Liver (tissue), 9 donors: ENCODE measurements around the gene CCDC63. TPM values are rescaled to one million over a fixed set of nuclear protein-coding genes. Genes with fewer than 3 reads are reported as not detected.

Source experiments
- DNase-seq: peaks from one replicate; pipeline ENCODE4 v3.0.0-alpha.2; 2017; ENCODE audit warnings: low spot score
- H3K27ac ChIP-seq, 2 donors: one replicate each; pipeline ENCODE4 v1.7.0; 2013; ENCODE audit warnings: inconsistent platforms in 2 of 2, low read length in 2 of 2, control low read depth in 1 of 2, low read depth in 1 of 2, mild to moderate bottlenecking in 1 of 2
- H3K27me3 ChIP-seq, 4 donors: one replicate each; pipeline versions ENCODE4 v1.6.1 to v1.7.0; 2013; ENCODE audit warnings: low read length in 3 of 4, inconsistent platforms in 1 of 4, mild to moderate bottlenecking in 1 of 4, moderate library complexity in 1 of 4; ENCODE audit not compliant: control insufficient read depth in 4 of 4, insufficient read depth in 4 of 4
- H3K36me3 ChIP-seq, 4 donors: one replicate each; pipeline versions ENCODE4 v1.6.1 to v1.7.0; 2013; ENCODE audit warnings: low read length in 3 of 4, mild to moderate bottlenecking in 3 of 4, low read depth in 1 of 4, moderate library complexity in 1 of 4; ENCODE audit not compliant: control insufficient read depth in 4 of 4, insufficient read depth in 3 of 4
- H3K4me1 ChIP-seq, 4 donors: one replicate each; pipeline versions ENCODE4 v1.6.1 to v1.7.0; 2013; ENCODE audit warnings: low read length in 3 of 4, mild to moderate bottlenecking in 3 of 4, moderate library complexity in 1 of 4; ENCODE audit not compliant: control insufficient read depth in 4 of 4, insufficient read depth in 4 of 4
- H3K4me3 ChIP-seq, 3 donors: one replicate each; pipeline versions ENCODE4 v1.6.1 to v1.7.0; 2013; ENCODE audit warnings: low read length in 3 of 3, control low read depth in 1 of 3, low read depth in 1 of 3, mild to moderate bottlenecking in 1 of 3
- H3K9ac ChIP-seq, 2 donors: one replicate each; pipeline ENCODE4 v1.7.0; 2013; ENCODE audit warnings: low read length in 2 of 2, mild to moderate bottlenecking in 2 of 2, moderate library complexity in 2 of 2, control low read depth in 1 of 2, low read depth in 1 of 2
- H3K9me3 ChIP-seq, 4 donors: one replicate each; pipeline versions ENCODE4 v1.6.1 to v1.7.0; 2013; ENCODE audit warnings: low read length in 3 of 4; ENCODE audit not compliant: control insufficient read depth in 4 of 4
- ATF3 ChIP-seq: IDR thresholded peaks from 2 replicates; pipeline ENCODE4 v1.6.1; 2016; ENCODE audit warnings: antibody characterized with exemption
- EGR1 ChIP-seq, 2 donors: IDR thresholded peaks; 2 replicates each; pipeline ENCODE4 v1.6.1; 2016 to 2018; ENCODE audit warnings: antibody characterized with exemption in 2 of 2, low read depth in 2 of 2
- FOXA1 ChIP-seq: IDR thresholded peaks from 2 replicates; pipeline ENCODE4 v1.6.1; 2016; ENCODE audit warnings: antibody characterized with exemption
- HNF4G ChIP-seq: IDR thresholded peaks from 2 replicates; pipeline ENCODE4 v1.6.1; 2016; ENCODE audit warnings: antibody characterized with exemption
- NR2F2 ChIP-seq: IDR thresholded peaks from 2 replicates; pipeline ENCODE4 v1.6.1; 2016; ENCODE audit warnings: antibody characterized with exemption
- RAD21 ChIP-seq, 2 donors: IDR thresholded peaks; 2 replicates each; pipeline ENCODE4 v1.6.1; 2016; ENCODE audit warnings: antibody characterized with exemption in 2 of 2, mild to moderate bottlenecking in 2 of 2
- SP1 ChIP-seq: IDR thresholded peaks from 2 replicates; pipeline ENCODE4 v1.6.1; 2018; ENCODE audit warnings: antibody characterized with exemption, mild to moderate bottlenecking
- YY1 ChIP-seq: IDR thresholded peaks from 2 replicates; pipeline ENCODE4 v1.6.1; 2016; ENCODE audit warnings: antibody characterized with exemption, mild to moderate bottlenecking
- WGBS: extraction: QIAGEN DNeasy Blood & Tissue Kit; methylation state at CpG from one replicate; pipeline ENCODE4 v1.1.7; 2013; 5-methylcytosine and 5-hydroxymethylcytosine counted together
- polyA plus RNA-seq, 2 donors: library from polyadenylated mRNA; stranded (reverse) in 1 of 2; unstranded in 1 of 2; fragments of 200-250 nt in 1 of 2; fragments of >200 nt in 1 of 2; fragmentation: Nextera tagmentation in 1 of 2; extraction: Ambion mirVana in 1 of 2; gene quantifications; one replicate each; pipeline versions ENCODE4 v1.2.1 to v1.2.3, GENCODE V29; 2013 to 2015
- total RNA-seq, 2 donors: library from RNA; depleted of rRNA; stranded (reverse); fragments of >200 nt; gene quantifications; one replicate each; pipeline ENCODE4 v1.2.3, GENCODE V29; 2014
- TF ChIP-seq, protein P1 (sequence below): IDR thresholded peaks from 2 replicates; pipeline ENCODE4 v1.6.1; 2016; ENCODE audit warnings: antibody characterized with exemption
- TF ChIP-seq, protein P2 (sequence below): fragments of 150-350 bp; IDR thresholded peaks from 2 replicates; pipeline ENCODE4 v1.5.1; 2017; ENCODE audit warnings: improper control_type of control experiment, low read depth, low read length; ENCODE audit not compliant: missing input control
- donor health status: healthy.
- donor health status: healthy.
- donor health status: healthy.
- donor health status: healthy.
- donor health status: healthy.

Gene CCDC63
- total and polyA plus RNA-seq, 4 donors, result not detected

DNA sequence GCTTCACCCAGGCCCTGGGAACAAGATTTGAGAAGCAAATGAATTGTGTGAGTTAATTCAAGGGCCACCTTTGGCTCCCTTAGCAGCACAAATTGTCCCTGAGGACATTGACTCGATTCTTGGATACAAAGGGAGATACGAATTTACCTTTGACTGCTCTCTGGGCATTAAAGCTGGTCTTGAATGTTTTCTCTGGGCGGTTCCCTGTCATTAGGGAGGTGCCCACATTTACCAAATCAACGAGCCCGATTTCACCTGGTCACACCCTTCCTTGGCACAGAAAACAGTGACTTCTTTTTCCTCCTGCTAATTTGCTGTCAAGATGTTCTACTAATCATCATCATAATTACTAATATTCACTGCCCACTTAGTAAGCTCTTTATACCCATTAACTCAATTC, 27.1 kb upstream of the CCDC63 start (continued):
- no peak for TF ChIP-seq EGR1 (IDR thresholded peaks at IDR 0.05; ENCODE audit: low read depth in 2 of 2)
- no peak for TF ChIP-seq ATF3
- TF ChIP-seq, protein P1, sequence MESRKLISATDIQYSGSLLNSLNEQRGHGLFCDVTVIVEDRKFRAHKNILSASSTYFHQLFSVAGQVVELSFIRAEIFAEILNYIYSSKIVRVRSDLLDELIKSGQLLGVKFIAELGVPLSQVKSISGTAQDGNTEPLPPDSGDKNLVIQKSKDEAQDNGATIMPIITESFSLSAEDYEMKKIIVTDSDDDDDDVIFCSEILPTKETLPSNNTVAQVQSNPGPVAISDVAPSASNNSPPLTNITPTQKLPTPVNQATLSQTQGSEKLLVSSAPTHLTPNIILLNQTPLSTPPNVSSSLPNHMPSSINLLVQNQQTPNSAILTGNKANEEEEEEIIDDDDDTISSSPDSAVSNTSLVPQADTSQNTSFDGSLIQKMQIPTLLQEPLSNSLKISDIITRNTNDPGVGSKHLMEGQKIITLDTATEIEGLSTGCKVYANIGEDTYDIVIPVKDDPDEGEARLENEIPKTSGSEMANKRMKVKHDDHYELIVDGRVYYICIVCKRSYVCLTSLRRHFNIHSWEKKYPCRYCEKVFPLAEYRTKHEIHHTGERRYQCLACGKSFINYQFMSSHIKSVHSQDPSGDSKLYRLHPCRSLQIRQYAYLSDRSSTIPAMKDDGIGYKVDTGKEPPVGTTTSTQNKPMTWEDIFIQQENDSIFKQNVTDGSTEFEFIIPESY, result no peak
- TF ChIP-seq NR2F2, result no peak
- TF ChIP-seq, protein P2, sequence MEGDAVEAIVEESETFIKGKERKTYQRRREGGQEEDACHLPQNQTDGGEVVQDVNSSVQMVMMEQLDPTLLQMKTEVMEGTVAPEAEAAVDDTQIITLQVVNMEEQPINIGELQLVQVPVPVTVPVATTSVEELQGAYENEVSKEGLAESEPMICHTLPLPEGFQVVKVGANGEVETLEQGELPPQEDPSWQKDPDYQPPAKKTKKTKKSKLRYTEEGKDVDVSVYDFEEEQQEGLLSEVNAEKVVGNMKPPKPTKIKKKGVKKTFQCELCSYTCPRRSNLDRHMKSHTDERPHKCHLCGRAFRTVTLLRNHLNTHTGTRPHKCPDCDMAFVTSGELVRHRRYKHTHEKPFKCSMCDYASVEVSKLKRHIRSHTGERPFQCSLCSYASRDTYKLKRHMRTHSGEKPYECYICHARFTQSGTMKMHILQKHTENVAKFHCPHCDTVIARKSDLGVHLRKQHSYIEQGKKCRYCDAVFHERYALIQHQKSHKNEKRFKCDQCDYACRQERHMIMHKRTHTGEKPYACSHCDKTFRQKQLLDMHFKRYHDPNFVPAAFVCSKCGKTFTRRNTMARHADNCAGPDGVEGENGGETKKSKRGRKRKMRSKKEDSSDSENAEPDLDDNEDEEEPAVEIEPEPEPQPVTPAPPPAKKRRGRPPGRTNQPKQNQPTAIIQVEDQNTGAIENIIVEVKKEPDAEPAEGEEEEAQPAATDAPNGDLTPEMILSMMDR, result no peak

GRCh38 chr12:110821917-110822316, 24.9 kb upstream of the CCDC63 start:
- Histone ChIP-seq H3K27ac (no peak overlapping the region), H3K36me3 (no peaks in the 10 kb centered on the region), H3K27me3 (no peaks in the 10 kb centered on the region), H3K9me3 (no peaks in the 10 kb centered on the region), H3K9ac (no peak overlapping the region), H3K4me3 (no peak overlapping the region), H3K4me1 (no peaks in the 10 kb centered on the region)
- TF ChIP-seq FOXA1, result no peak
- DNase-seq, result no peak
- WGBS, result 93% methylated on average over 3 of the region's 3 CpGs

DNA sequence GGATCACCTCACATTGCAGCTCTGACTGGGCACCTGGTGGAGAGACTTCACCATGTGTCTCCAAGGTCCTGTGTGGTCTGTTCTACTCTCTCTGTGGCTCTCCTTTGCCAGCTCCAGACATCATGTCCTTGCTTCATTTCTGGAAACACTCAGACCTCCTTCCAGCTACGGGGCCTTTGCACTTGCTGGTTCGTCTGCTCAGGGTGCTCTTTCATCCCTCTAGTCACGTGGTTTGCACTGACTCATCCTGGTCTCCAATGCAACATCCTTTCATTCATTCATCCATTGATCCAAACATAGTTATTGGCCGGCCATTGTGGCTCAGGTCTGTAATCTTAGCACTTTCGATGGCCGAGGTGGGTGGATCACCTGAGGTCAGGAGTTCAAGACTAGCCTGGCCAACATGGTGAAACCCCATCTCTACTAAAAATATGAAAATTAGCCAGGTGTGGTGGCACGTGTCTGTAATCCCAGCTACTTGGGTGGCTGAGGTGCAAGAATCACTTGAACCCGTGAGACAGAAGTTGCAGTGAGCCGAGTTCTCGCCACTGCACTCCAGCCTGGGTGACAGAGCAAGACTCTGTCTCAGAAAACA, 23.9 kb upstream of the CCDC63 start:
- Histone ChIP-seq H3K9me3 (no peaks in the 10 kb centered on the region), H3K27me3 (no peaks in the 10 kb centered on the region), H3K36me3 (no peaks in the 10 kb centered on the region), H3K27ac (no peak overlapping the region), H3K4me1 (no peaks in the 10 kb centered on the region), H3K9ac (no peak overlapping the region), H3K4me3 (no peak overlapping the region)
- WGBS, result 89% methylated on average over 10 of the region's 10 CpGs
- DNase-seq, result no peak
- TF ChIP-seq FOXA1, result no peak
- TF ChIP-seq RAD21 (IDR thresholded peaks at IDR 0.05), result no peak
- no peak for TF ChIP-seq YY1
- TF ChIP-seq, protein P1, result no peak
- TF ChIP-seq ATF3, result no peak
- TF ChIP-seq, protein P2, result no peak
- no peak for TF ChIP-seq SP1
- no peak for TF ChIP-seq HNF4G
